SH-SY5Y (cell line): ENCODE results near the gene RBFOX1.

ENCODE experiments used
- GATA2 ChIP-seq: IDR thresholded peaks from 2 replicates; pipeline ENCODE4 v1.6.1; 2011; ENCODE audit warnings: mild to moderate bottlenecking, low read depth, low read length
- GATA3 ChIP-seq: IDR thresholded peaks from 2 replicates; pipeline ENCODE4 v1.6.1; 2011; ENCODE audit warnings: low read depth, mild to moderate bottlenecking, low read length, moderate library complexity

GRCh38 chr16:7584561-7584960, 251.9 kb downstream of the RBFOX1 start:
- no peak for TF ChIP-seq GATA2
- TF ChIP-seq GATA3, result no peak
